HepG2 (cell line): ENCODE results near the gene PTGES. TPM values are rescaled to one million over a fixed set of nuclear protein-coding genes. Genes with fewer than 3 reads are reported as not detected.

ENCODE experiments used
- ATAC-seq: fragments of 200-7000 bp; cut with Tn5 transposase; 3 replicates; pipeline ENCODE4 v1.9.1; 2020; ENCODE audit warnings: mild to moderate bottlenecking, moderate library complexity
- BruUV-seq: library from RNA; stranded (reverse); fragments of 400-500 nt; replicated peaks from 2 replicates; lab custom pipeline; 2021; lab: Mats Ljungman, UMichigan
- CTCF ChIA-PET: fragments of 300-600 bp; formaldehyde crosslinking; extraction: SDS; loops from one replicate; lab custom pipeline; 2021; ENCODE audit warnings: low total read pairs, inconsistent platforms, low intra/inter-chr PET ratio; lab: Yijun Ruan, JAX
- POLR2A ChIA-PET: fragments of 350-600 bp; sonication (Branson Sonifier 250); formaldehyde crosslinking; loops from one replicate; lab custom pipeline; 2020; ENCODE audit warnings: antibody characterized with exemption, inconsistent platforms; lab: Yijun Ruan, JAX
- DNase-seq: peaks from one replicate; pipeline ENCODE4 v3.0.0-alpha.2; 2015; ENCODE audit warnings: low spot score
- FAIRE-seq: peaks from 3 replicates; lab custom pipeline; 2011; peaks lifted over from hg19 to GRCh38; lab: Jason Lieb, UNC
- H2AFZ ChIP-seq: one replicate; pipeline ENCODE4 v1.6.1; 2011; ENCODE audit warnings: low read length, inconsistent platforms
- H3K27ac ChIP-seq: fragments of 300-600 bp; 3 replicates; pipeline ENCODE4 v1.8.0; 2011; ENCODE audit warnings: mixed run types, mild to moderate bottlenecking, mixed read lengths, low read length, inconsistent platforms; ENCODE audit not compliant: insufficient read depth; ENCODE audit errors: extremely low read length
- H3K27me3 ChIP-seq, 2 experiments: fragments of 200-600 bp in 1 of 2; 2 replicates in 1 of 2; 3 replicates in 1 of 2; pipeline versions ENCODE4 v1.6.0 to v1.8.0; 2011; ENCODE audit warnings: low read length in 2 of 2, mild to moderate bottlenecking in 2 of 2, moderate library complexity in 2 of 2, inconsistent platforms in 1 of 2; ENCODE audit not compliant: insufficient read depth in 2 of 2, control insufficient read depth in 1 of 2
- H3K36me3 ChIP-seq, 2 experiments: fragments of 200-600 bp in 1 of 2; replicated peaks in 1 of 2; 2 replicates in 1 of 2; 3 replicates in 1 of 2; pipeline versions ENCODE4 v1.5.1 to v1.8.0; 2011; ENCODE audit warnings: low read length in 2 of 2, inconsistent platforms in 1 of 2; ENCODE audit not compliant: insufficient read depth in 2 of 2, control insufficient read depth in 1 of 2
- H3K4me1 ChIP-seq: 2 replicates; pipeline ENCODE4 v1.5.1; 2012; ENCODE audit warnings: low read length, inconsistent platforms; ENCODE audit not compliant: insufficient read depth
- H3K4me2 ChIP-seq: 2 replicates; pipeline ENCODE4 v1.6.0; 2011; ENCODE audit warnings: low read depth, low read length, inconsistent platforms
- H3K4me3 ChIP-seq, 3 experiments: fragments of 200-600 bp in 1 of 3; sonication (generic), shearing (Covaris generic) in 1 of 3; replicated peaks in 1 of 3; 2 replicates each; pipeline ENCODE4 v1.5.1; 2011 to 2016; ENCODE audit warnings: low read length in 3 of 3, inconsistent platforms in 2 of 3, low read depth in 2 of 3, mild to moderate bottlenecking in 2 of 3, control low read depth in 1 of 3, mixed read lengths in 1 of 3; ENCODE audit not compliant: insufficient read depth in 1 of 3
- H3K79me2 ChIP-seq: one replicate; pipeline ENCODE4 v1.6.1; 2011; ENCODE audit warnings: low read length, inconsistent platforms; ENCODE audit not compliant: insufficient read depth
- H3K9ac ChIP-seq: 2 replicates; pipeline ENCODE4 v1.6.0; 2011; ENCODE audit warnings: mild to moderate bottlenecking, low read depth, low read length, inconsistent platforms; ENCODE audit not compliant: insufficient read depth
- H3K9me3 ChIP-seq: 2 replicates; pipeline ENCODE4 v1.5.1; 2012; ENCODE audit warnings: mild to moderate bottlenecking, low read length
- H4K20me1 ChIP-seq: 2 replicates; pipeline ENCODE4 v1.6.0; 2011; ENCODE audit warnings: inconsistent platforms, mild to moderate bottlenecking, low read length, moderate library complexity; ENCODE audit not compliant: insufficient read depth
- ATAD3A ChIP-seq: sonication (generic); formaldehyde crosslinking; IDR thresholded peaks from 2 replicates; pipeline ENCODE4 v1.4.0; 2020; ENCODE audit warnings: missing genetic modification reagents
- BHLHE40 ChIP-seq: IDR thresholded peaks from 2 replicates; pipeline ENCODE4 v1.6.1; 2011; ENCODE audit warnings: low read length, improper control_type of control experiment
- HES4 ChIP-seq: sonication (generic); formaldehyde crosslinking; IDR thresholded peaks from 2 replicates; pipeline ENCODE4 v1.9.0; 2021; ENCODE audit warnings: mild to moderate bottlenecking, missing genetic modification reagents, borderline replicate concordance
- MAFG ChIP-seq: sonication (generic); formaldehyde crosslinking; IDR thresholded peaks from 2 replicates; pipeline ENCODE4 v1.5.1; 2020; ENCODE audit warnings: mild to moderate bottlenecking, missing genetic modification reagents
- MAFK ChIP-seq, 2 experiments: IDR thresholded peaks in 1 of 2; conservative IDR thresholded peaks in 1 of 2; 2 replicates each; pipeline ENCODE4 v1.6.1; 2011; ENCODE audit warnings: improper control_type of control experiment in 2 of 2, low read length in 2 of 2
- NONO ChIP-seq, 2 experiments: fragments of 450-650 bp in 1 of 2; sonication (generic) in 1 of 2; formaldehyde crosslinking in 1 of 2; IDR thresholded peaks in 1 of 2; conservative IDR thresholded peaks in 1 of 2; 2 replicates each; pipeline versions ENCODE4 v1.6.1 to v1.8.0; 2017 to 2022; ENCODE audit warnings: mild to moderate bottlenecking in 1 of 2, missing genetic modification reagents in 1 of 2, moderate library complexity in 1 of 2
- PTBP1 ChIP-seq: fragments of 200-400 bp; formaldehyde crosslinking; IDR thresholded peaks from 2 replicates; pipeline ENCODE4 v1.6.1; 2018; ENCODE audit warnings: low read length, low read depth; ENCODE audit not compliant: poor library complexity, severe bottlenecking
- RARA ChIP-seq: IDR thresholded peaks from 2 replicates; pipeline ENCODE4 v1.6.1; 2016; ENCODE audit warnings: missing genetic modification reagents, missing compliant biosample characterization
- SUZ12 ChIP-seq: fragments of 150-350 bp; IDR thresholded peaks from 2 replicates; pipeline ENCODE4 v1.6.1; 2014; ENCODE audit warnings: low read depth, low read length
- ZNF101 ChIP-seq: sonication (generic); formaldehyde crosslinking; IDR thresholded peaks from 2 replicates; pipeline ENCODE4 v1.4.0; 2020; ENCODE audit warnings: mild to moderate bottlenecking, low read depth, missing genetic modification reagents, borderline replicate concordance
- WGBS: methylation state at CpG from one replicate; pipeline ENCODE4 v1.1.6; 2017; ENCODE audit warnings: low lambda C conversion rate; 5-methylcytosine and 5-hydroxymethylcytosine counted together
- in situ Hi-C: cut with HindIII; loops from 2 replicates; pipeline ENCODE4 v1.10.0; 2017; ENCODE audit warnings: low pct_unique_long_range_greater_than_20kb; ENCODE audit not compliant: extremely low pct_ligation_motif_present
- intact Hi-C: fragments of 100-400 bp; cut with micrococcal nuclease; formaldehyde crosslinking; loops from one replicate; pipeline ENCODE4 v1.10.0; 2022; ENCODE audit not compliant: unreplicated experiment
- polyA plus RNA-seq, 8 experiments: library from polyadenylated mRNA; depleted of rRNA in 3 of 8; stranded (reverse) in 7 of 8; unstranded in 1 of 8; fragments of >200 nt; fragmentation: Illumina TruSeq in 4 of 8; extraction: Trizol in 4 of 8; gene quantifications; 2 replicates each; pipeline versions ENCODE4 v1.2.1 to v1.2.3, GENCODE V29; 2011 to 2016; ENCODE audit warnings: low read depth in 4 of 8, missing spikeins in 1 of 8, mixed read lengths in 1 of 8; ENCODE audit not compliant: insufficient read depth in 1 of 8
- total RNA-seq, 5 experiments: library from RNA; depleted of rRNA; stranded (reverse); fragments of >200 nt; fragmentation: Illumina TruSeq; extraction: Trizol; gene quantifications; 2 replicates each; pipeline ENCODE4 v1.2.3, GENCODE V29; 2016; ENCODE audit warnings: low read depth in 1 of 5
- TF ChIP-seq, protein P1 (sequence below): sonication (generic); formaldehyde crosslinking; IDR thresholded peaks from 2 replicates; pipeline ENCODE4 v1.8.1; 2022; ENCODE audit warnings: mild to moderate bottlenecking, missing genetic modification reagents
- TF ChIP-seq, protein P2 (sequence below): sonication (generic); formaldehyde crosslinking; IDR thresholded peaks from 2 replicates; pipeline ENCODE4 v1.4.0; 2020; ENCODE audit warnings: missing genetic modification reagents, borderline replicate concordance
- TF ChIP-seq, protein P3 (sequence below), 2 experiments: sonication (generic) in 1 of 2; formaldehyde crosslinking in 1 of 2; IDR thresholded peaks; 2 replicates each; pipeline versions ENCODE4 v1.6.1 to v1.9.0; 2014 to 2022; ENCODE audit warnings: antibody characterized with exemption in 1 of 2, borderline replicate concordance in 1 of 2, inconsistent platforms in 1 of 2, low read depth in 1 of 2, missing genetic modification reagents in 1 of 2

The PTGES gene
- total and polyA plus RNA-seq, 2 of the 13 experiments (the other 11 are each of a cell fraction or from before 2014, with no cell fraction given): 0.07 TPM; not detected in 1

DNA sequence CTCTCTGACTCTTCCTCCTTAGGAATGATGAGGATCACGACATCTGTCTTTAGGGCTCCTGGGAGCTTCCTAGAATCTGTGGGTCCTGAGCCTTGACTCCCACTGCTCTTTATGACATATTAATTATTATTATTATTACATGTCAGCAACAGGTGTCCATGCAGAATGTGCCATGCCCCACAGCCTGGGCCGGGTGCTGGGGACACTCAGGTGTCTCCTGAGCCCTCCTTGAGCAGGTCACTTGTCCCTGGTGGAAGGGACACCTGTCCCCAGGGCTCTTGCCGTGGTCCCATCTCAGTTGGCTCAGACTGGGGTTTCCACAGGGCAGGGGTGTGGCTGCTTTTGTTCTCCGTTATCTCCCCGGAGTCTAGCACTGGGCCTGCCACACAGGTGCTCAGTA lies 34.2 kb downstream of the PTGES start:
- no peak overlapping the region for H3K27ac ChIP-seq
- BruUV-seq: no TSS peak
- no peaks in the 10 kb centered on the region for H3K9me3 ChIP-seq
- WGBS: 58% methylated on average over 4 of the region's 5 CpGs
- no peaks in the 10 kb centered on the region for H3K36me3 ChIP-seq
- TF ChIP-seq MAFG (CRISPR knock-in tag) (no peak), RARA (no peak), MAFK (conservative IDR thresholded peaks at IDR 0.05 in 1 of 2, IDR thresholded peaks at IDR 0.05 in 1 of 2; ENCODE audit: low read length in 2 of 2) (no peak), SUZ12 (no peak), ZNF101 (no peak), HES4 (CRISPR knock-in tag) (no peak), ATAD3A (CRISPR knock-in tag) (no peak), BHLHE40 (no peak), NONO (IDR thresholded peaks at IDR 0.05) (no peak), NONO (CRISPR knock-in tag; conservative IDR thresholded peaks at IDR 0.05) (no peak), PTBP1 (no peak)
- TF ChIP-seq, protein P1, sequence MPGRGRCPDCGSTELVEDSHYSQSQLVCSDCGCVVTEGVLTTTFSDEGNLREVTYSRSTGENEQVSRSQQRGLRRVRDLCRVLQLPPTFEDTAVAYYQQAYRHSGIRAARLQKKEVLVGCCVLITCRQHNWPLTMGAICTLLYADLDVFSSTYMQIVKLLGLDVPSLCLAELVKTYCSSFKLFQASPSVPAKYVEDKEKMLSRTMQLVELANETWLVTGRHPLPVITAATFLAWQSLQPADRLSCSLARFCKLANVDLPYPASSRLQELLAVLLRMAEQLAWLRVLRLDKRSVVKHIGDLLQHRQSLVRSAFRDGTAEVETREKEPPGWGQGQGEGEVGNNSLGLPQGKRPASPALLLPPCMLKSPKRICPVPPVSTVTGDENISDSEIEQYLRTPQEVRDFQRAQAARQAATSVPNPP: no peak
- TF ChIP-seq, protein P2, sequence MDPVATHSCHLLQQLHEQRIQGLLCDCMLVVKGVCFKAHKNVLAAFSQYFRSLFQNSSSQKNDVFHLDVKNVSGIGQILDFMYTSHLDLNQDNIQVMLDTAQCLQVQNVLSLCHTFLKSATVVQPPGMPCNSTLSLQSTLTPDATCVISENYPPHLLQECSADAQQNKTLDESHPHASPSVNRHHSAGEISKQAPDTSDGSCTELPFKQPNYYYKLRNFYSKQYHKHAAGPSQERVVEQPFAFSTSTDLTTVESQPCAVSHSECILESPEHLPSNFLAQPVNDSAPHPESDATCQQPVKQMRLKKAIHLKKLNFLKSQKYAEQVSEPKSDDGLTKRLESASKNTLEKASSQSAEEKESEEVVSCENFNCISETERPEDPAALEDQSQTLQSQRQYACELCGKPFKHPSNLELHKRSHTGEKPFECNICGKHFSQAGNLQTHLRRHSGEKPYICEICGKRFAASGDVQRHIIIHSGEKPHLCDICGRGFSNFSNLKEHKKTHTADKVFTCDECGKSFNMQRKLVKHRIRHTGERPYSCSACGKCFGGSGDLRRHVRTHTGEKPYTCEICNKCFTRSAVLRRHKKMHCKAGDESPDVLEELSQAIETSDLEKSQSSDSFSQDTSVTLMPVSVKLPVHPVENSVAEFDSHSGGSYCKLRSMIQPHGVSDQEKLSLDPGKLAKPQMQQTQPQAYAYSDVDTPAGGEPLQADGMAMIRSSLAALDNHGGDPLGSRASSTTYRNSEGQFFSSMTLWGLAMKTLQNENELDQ (CRISPR knock-in tag): no peak
- TF ChIP-seq, protein P3, sequence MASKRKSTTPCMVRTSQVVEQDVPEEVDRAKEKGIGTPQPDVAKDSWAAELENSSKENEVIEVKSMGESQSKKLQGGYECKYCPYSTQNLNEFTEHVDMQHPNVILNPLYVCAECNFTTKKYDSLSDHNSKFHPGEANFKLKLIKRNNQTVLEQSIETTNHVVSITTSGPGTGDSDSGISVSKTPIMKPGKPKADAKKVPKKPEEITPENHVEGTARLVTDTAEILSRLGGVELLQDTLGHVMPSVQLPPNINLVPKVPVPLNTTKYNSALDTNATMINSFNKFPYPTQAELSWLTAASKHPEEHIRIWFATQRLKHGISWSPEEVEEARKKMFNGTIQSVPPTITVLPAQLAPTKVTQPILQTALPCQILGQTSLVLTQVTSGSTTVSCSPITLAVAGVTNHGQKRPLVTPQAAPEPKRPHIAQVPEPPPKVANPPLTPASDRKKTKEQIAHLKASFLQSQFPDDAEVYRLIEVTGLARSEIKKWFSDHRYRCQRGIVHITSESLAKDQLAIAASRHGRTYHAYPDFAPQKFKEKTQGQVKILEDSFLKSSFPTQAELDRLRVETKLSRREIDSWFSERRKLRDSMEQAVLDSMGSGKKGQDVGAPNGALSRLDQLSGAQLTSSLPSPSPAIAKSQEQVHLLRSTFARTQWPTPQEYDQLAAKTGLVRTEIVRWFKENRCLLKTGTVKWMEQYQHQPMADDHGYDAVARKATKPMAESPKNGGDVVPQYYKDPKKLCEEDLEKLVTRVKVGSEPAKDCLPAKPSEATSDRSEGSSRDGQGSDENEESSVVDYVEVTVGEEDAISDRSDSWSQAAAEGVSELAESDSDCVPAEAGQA (IDR thresholded peaks at IDR 0.05; ENCODE audit: low read depth): no peak
- TF ChIP-seq, protein P3 (CRISPR knock-in tag; IDR thresholded peaks at IDR 0.05; ENCODE audit: borderline replicate concordance): no peak
- TF ChIP-seq, all 625 proteins: peak for 0
- ChIA-PET CTCF (no interaction called here), POLR2A (no interaction called here)
- in situ Hi-C loops (no loop called here), intact Hi-C loops (no loop called here)
- Histone ChIP-seq H3K4me1 (no peaks in the 10 kb centered on the region), H2AFZ (no peak overlapping the region), H3K9ac (no peak overlapping the region), H3K4me3 (no peak overlapping the region), H3K4me2 (no peak overlapping the region), H3K79me2 (no peaks in the 10 kb centered on the region), H3K27me3 (peaks cover 3 to 28% of the 10 kb centered on the region in 2 experiments; a peak in 2 of 5 replicates), H4K20me1 (no peaks in the 10 kb centered on the region)
- DNase-seq (no peak), FAIRE-seq (no peak), ATAC-seq (no peak)
